ENCODE data around the gene TMEM245.

GRCh38 chr9:108972626-108973209 lies 147.0 kb downstream of the TMEM245 start:
- TF ChIP-seq CTCF (IDR thresholded peaks at IDR 0.05 in 2 of 3, conservative IDR thresholded peaks at IDR 0.05 in 1 of 3; ENCODE audit: borderline replicate concordance in 1 of 3, insufficient read depth in 1 of 3, low read depth in 2 of 3, low read length in 2 of 3) (no peak), SP1 (IDR thresholded peaks at IDR 0.05; ENCODE audit: low read depth) (no peak), ZNF274 (IDR thresholded peaks at IDR 0.05; ENCODE audit: low read depth, low read length) (no peak), EZH2 (IDR thresholded peaks at IDR 0.05) (no peak)
